Renal pelvis (tissue), 4 donors: ENCODE data around the gene ADAP1. TPM values are rescaled to one million over a fixed set of nuclear protein-coding genes. Genes with fewer than 3 reads are reported as not detected.

ENCODE experiments used
- DNase-seq: peaks from one replicate; pipeline ENCODE4 v3.0.0-alpha.2; 2013
- polyA plus RNA-seq, 3 donors: library from polyadenylated mRNA; unstranded; fragments of 120-200 nt; gene quantifications; one replicate each; pipeline ENCODE4 v1.2.1, GENCODE V29; 2013; ENCODE audit not compliant: insufficient read length in 3 of 3

The ADAP1 gene
- polyA plus RNA-seq, 3 donors, result 13.6 to 22.9 (median 17.3) TPM

GRCh38 chr7:897086-897485 is 57.4 kb downstream of the ADAP1 start:
- DNase-seq, result no peak

DNA sequence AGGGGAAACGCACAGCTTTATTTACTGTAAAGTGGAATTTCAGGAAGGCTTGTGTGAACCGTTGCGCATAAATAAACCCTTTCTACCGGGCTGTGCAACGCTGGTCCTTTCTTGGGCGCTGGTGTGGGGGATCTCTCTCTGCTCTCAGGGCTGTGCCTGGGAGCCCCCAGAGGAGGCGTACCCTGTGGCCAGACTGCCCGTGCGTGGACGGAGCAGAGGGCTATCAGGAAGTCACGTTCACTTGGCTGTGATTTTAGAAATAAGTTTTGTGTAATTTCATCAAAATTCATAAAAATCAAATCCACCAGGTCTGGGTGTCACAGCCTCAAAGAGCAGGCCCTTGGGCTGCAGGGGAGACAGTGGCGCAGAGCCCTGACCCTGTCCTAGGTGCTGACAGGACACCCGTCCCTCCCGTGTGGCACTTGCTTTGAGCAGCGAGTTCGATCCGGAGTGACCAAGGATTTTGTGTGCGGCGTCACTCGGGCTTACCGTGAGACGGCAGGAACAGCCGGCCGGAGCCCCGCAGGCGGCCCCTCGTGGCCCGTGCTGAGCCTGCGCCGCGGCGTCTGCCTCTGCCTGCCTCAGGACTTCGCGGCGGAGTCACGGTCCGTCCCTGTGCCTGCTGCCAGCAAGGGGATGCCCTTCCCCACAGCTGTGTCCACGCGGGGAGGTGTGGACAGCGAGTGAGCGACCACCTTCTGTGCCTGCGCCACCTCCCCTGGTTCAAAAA is 58.0 kb downstream of the ADAP1 start:
- no peak for DNase-seq

DNA sequence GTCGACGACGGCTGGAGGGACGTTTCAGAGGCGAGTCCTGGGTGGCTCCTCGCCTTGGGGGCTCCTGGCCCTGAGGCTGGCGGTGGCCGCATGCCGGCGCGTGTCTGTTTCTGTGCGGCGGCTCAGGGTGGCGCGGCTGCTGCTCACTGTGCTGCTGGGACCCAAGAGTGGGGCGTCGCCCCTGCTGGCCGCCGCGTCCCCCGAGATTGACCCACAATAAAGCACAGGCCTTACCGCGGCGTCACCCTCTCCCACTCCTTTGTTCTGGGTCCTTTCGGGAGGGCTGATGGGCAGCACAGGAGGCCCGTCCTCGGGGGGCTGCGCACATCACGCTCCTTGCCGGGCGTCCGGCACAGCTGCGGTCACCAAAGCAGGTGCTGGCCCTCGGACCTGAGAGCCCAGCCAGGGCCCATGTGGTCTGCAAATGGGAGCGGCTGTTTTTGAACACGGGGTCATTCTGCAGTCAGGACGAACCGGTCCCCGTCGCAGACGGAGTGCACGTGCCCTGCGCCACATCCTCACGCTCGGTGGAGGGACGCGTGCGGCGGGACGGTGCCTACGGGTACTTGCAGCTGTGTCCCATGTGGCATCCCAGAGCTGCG is 58.9 kb downstream of the ADAP1 start:
- DNase-seq, result no peak

DNA sequence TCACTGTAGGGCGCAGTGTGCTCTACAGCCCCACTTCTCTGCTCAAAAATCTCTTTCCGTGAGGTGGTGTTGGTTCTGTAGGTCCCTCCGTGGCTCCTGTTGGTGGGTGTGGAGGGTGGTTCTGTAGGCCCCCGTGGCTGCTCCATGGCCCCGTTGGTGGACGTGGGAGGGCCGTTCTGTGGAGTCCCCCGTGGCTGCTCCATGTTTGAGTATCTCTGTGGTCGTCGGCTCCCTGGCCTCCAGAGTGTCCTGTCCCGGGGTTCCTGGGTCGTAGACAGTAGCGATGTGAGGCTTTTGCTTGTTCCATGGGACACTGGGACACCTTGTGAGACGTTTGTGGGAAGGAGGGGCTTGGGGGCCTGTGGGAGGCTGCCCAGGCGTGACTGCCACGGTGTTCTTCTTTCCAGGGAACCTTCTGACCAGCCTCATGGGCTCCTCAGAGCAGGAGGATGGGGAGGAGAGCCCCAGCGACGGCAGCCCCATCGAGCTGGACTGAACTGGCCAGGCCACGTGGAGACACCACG is 59.5 kb downstream of the ADAP1 start:
- DNase-seq, result no peak

DNA sequence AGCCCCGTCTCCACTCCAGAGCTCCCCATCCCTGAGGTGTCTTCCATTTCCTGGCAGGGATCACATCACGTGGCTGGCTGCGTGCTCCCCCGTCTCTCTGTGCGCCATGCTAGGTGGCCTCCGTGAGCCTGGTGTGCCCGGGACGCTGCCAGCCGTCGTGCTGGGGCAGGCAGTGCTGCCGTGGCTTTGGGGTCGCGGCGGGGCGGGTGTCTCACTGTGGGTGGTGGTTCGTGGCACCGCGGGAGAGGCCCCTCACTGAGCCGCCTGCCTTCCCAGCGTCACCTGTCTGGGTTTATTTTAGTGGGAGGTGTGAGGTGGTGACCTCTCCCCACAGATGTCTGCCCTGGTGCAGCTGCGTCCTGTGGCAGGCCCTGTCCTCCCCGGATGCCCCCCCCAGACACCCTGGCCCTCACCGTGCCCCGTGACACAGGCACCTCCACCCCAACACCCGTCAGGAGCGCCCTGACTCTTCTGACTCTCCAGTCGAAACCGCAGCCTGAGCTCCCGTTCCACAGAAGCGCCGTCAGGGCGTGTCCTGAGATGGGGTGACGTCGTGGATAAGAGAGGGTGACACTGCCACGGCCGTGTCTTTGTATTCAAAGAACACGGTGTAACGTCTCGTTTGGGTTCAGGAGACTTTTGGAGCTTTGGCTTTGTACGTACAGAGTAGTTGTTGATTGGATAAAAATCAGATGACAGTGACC is 60.2 kb downstream of the ADAP1 start:
- no peak for DNase-seq

- no peak for DNase-seq
These were observed 60.8 kb downstream of the ADAP1 start for GRCh38 chr7:893686-894085.

DNA sequence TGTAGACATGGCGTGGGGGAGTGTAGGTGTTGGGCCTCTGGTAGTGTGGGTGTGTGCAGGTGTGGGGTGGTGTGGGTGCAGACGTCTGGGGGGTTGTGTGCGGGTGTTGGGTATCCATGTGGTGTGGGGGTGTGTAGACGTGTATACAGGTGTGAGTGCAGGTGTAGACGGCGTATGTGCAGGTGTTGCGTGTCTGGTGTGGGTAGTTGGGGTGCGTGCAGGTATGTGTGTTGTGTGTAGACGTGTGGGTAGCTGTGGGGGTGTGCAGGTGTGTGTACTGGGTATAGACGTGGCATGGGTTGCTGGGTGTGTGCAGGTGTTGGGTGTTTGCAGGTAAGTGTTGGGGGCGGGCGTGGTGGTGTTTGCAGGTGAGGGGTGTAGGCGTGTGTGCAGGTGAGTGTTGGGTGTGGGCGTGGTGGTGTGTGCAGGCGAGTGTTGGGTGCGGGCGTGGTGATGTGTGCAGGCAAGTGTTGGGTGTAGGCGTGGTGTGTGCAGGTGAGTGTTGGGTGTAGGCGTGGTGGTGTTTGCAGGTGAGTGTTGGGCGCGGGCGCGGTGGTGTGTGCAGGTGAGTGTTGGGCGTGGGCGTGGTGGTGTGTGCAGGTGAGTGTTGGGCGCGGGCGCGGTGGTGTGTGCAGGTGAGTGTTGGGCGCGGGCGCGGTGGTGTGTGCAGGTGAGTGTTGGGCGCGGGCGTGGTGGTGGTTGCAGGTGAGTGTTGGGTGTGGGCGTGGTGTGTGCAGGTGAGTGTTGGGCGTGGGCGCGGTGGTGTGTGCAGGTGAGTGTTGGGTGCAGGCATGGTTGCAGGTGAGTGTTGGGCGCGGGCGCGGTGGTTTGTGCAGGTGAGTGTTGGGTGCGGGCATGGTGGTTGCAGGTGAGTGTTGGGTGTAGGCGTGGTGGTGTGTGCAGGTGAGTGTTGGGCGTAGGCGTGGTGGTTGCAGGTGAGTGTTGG is 61.6 kb downstream of the ADAP1 start:
- DNase-seq, result no peak

DNA sequence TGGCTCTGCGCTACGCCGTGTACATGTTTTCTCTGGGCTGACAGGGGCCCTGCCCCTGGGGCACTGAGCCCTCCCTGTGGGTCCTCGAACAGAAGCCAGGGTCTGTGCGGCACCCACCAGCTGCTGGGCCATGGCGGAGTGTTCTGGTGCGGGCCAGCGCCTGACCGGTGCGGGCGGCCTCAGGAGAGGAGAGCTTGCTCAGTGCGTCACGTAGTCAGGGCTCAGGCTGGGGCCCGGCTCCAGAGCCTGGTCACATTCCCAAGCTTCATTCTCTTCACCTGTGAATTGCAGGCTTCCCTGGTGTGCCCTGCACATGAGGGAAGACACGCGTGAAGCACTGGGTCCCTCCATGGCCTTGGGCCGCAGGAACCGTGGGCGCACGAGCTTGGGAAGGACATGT is 62.7 kb downstream of the ADAP1 start:
- no peak for DNase-seq

- no peak for DNase-seq
These were observed 63.2 kb downstream of the ADAP1 start for GRCh38 chr7:891291-891690.

DNA sequence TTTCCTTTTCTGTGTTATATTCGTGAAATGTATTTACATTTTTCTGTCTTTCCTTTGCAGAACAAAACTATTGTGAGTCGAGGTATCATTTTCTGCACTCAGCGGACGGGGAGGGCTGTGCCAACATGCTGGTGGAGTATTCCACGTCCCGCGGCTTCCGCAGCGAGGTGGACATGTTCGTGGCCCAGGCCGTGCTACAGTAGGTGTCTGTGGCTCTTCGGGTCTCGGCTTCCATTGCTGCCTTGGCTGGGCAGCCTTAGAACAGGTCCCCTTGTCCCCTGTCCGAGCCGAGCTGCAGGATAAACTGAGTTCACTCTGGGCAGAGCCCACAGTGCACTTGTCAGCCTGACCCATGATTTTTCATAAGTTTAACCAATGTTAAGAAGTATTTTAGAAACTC is 63.6 kb downstream of the ADAP1 start:
- no peak for DNase-seq

- no peak for DNase-seq
These were observed 65.1 kb downstream of the ADAP1 start for GRCh38 chr7:889391-889790.

GRCh38 chr7:889025-889390 is 65.5 kb downstream of the ADAP1 start:
- no peak for DNase-seq

DNA sequence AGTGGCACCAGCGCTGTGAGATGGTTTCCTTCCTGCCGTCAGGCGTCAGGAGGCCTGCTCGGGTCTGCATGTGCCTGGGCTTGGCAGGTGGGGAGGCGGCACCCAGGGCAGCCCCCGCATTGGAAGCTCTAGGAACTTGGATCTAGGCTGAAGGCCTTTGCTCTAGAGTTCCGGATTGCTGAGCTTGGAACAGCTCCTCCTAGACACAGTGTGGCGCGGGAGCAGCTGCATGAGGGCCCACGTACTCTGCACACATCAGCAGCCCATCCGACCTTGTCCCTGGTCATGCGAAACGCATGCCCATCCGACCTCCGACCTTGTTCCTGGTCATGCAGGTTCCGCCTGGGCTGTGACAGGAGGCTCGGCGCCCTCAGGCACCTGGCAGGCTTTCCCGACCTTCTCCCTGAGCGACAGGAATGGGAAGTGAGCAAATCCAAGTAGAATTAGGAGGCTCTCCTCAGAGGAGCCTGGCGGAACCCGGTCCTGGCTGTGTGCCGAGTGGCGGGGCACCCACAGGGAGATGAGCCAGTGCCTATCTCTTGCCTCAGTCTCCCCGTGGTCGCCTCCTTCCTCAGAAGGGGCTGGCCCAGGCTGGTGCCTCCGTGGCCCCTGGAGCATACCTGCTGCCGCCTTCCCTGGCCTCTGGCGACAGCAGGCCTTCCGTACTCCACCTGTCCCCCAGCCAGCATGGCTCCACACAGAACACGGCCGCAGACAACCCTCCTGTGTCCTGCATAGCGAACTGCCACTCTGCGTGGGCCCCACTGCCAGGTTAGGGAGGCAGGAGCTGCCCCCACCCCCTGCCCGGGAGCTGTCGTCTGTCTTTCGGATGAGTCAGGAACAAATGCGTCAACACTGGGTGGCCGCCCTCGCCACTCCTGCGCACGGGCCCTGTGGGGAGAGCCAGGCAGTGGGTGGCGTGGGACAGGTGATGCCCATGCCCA is 66.1 kb downstream of the ADAP1 start:
- no peak for DNase-seq

GRCh38 chr7:887488-887820 is 67.0 kb downstream of the ADAP1 start:
- DNase-seq, result no peak

DNA sequence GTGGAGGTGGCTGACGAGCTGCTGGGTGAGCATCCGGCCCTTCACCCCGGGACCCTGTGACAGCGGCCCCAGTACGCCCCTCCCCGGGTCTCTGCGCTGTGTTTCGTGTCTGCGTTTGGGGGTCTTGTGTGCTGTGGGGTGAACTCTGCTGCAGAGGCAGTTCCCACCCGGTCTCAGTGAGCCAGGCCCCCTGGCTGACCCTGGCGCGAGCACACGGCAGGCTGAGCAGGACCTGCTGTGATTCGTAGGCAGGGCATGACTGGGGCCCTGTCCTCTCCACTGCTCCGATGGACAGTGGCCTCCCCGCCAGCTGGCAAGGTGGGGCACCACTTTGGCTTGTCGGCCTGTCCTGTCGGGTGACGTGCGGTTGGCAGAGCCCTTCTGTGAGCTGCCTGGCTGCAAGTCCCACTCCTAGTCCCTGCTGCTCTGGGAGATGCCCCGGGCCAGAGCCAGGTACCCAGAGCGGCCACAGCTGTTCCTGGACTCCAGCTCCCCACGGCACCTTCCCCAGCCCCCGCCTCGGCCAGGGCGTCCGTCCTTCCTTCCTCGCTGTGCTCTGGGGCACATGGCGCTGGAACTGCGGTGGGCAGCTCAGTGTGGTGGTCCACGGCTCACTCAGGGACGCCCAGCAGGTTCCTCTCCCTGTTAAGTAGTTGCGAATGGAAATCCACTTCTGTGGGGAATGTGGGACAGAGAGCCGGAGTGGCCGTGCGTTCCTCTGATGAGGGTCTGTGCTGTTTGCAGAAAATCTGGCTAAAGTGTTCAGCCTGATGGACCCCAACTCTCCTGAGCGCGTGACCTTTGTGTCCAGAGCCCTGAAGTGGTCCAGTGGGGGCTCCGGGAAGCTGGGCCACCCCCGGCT is 67.6 kb downstream of the ADAP1 start:
- no peak for DNase-seq

DNA sequence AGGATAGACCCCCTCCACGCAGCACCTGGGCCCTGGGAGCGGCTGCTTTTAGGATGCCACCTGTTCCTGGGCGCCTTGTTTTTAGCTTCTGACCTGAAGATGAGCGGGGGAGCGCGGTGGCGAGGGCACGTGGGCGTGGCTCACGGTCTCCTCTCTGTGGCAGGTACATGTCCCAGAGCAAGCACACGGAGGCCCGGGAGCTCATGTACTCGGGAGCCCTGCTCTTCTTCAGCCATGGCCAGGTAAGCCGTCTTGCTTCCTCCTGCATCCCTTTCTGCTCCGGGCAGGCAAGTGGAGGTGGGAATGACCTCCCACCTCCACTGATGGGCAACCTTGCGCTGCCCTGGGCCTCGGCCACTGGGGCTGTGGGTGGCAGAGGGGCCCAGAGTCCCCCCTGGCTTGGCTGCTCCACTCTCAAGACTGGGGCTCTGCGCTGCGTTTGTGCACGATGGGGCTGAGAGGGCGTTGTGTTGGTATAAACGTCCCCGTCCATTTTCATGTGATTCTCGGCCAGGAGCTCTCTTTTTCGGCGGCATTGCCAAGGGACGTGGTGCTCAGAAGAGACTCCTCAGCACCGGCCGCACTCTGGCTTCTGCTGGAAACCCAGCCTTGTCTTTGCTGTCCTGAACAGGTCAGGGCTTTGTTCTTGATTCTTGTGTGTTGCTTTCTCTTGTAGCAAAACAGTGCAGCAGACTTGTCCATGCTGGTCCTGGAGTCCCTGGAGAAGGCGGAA is 68.4 kb downstream of the ADAP1 start:
- DNase-seq, result no peak

DNA sequence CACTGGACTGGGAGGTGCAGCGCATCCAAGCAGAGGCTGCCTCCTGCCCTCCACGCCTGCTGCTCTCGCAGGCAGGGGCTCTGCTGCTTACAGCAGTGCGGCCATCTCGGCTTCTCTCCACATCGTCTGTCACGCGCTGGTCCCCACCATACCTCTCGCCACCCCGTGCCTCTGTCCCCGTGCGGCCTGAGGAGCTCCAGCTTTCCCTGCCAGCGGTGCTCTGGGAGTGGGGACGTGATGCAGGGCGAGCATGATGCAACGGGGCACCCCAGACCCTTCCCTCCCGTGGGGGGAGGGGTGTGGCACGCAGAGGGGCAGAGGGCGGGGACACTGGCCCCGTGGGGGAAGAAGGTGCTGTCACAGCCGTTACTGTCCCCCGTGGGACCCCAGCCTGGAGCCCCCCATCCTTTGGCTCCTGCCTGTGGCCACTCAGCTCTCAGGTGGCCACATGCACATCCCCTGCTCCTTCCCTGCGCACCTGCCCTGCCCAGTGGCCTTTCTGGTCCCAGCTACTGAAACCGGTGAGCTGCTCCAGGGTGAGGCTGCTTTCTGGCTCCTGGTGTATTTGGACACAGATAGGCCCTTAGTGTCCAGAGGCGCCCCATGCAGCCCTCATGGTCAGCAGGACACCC is 69.1 kb downstream of the ADAP1 start:
- DNase-seq, result no peak

DNA sequence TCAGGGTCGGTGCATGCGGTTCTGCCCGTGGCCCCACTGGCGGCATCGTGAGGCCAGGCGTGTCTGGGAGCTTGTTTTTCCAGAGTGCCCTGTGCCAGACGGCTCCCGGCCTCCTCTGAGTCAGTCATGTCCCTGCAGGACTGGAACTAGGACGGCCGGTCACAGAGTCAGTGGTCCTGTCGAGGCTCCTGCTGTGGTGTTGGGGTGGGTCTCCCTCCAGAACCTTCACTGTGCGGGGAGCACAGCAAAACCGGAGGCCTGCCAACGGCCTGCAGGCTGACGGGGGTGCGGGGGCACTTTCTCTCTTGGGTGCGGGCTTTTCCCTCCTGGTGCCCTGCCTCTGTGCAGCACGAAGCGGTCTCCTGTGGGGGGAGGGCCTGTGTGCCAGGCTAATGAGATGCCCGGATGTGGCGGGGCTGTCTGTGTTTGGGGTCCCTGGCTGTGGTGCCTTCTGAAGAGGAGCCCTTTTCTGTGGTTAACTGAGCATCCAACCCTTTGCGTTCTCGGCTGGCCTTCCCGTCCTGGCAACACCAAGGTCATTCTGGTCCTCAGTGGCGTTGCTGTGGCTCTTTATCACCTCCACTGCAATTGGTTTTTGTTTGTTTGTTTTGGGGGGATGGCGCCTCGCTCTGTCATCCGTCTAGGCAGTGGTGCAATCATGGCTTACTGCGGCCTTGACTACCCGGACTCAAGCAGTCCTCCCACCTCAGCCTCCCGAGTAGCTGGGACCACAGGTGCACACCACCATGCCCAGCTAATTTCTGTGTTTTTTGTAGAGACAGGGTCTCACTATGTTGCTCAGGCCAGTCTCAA is 70.1 kb downstream of the ADAP1 start:
- no peak for DNase-seq
